KMS-11 (cell line): Measurements from ENCODE around the gene AP2B1.

Experiments used
- H2AFZ ChIP-seq: fragments of 200-600 bp; sonication (generic); 2 replicates; pipeline ENCODE4 v1.6.1; 2016; ENCODE audit warnings: antibody characterized with exemption, mixed run types, low read depth
- H3K27ac ChIP-seq: fragments of 200-600 bp; sonication (generic); 2 replicates; pipeline ENCODE4 v1.6.1; 2016; ENCODE audit warnings: mild to moderate bottlenecking, mixed run types
- H3K27me3 ChIP-seq: fragments of 200-600 bp; sonication (generic); 2 replicates; pipeline ENCODE4 v1.6.1; 2017; ENCODE audit warnings: mild to moderate bottlenecking, low read depth, mixed run types, moderate library complexity; ENCODE audit not compliant: insufficient read depth
- H3K36me3 ChIP-seq: fragments of 200-600 bp; sonication (generic); 2 replicates; pipeline ENCODE4 v1.6.1; 2017; ENCODE audit warnings: mild to moderate bottlenecking, mixed run types; ENCODE audit not compliant: insufficient read depth
- H3K4me1 ChIP-seq: fragments of 200-600 bp; sonication (generic); 2 replicates; pipeline ENCODE4 v1.6.1; 2016; ENCODE audit warnings: mild to moderate bottlenecking, low read depth, mixed run types; ENCODE audit not compliant: poor library complexity, severe bottlenecking
- H3K4me2 ChIP-seq: fragments of 200-600 bp; sonication (generic); 2 replicates; pipeline ENCODE4 v1.7.0; 2016; ENCODE audit warnings: mild to moderate bottlenecking, mixed run types
- H3K4me3 ChIP-seq: fragments of 200-600 bp; sonication (generic); IDR thresholded peaks from 2 replicates; pipeline ENCODE4 v1.6.1; 2017; ENCODE audit warnings: low read depth, low read length, mixed read lengths; ENCODE audit not compliant: insufficient read depth
- H3K79me2 ChIP-seq: fragments of 200-600 bp; sonication (generic); 2 replicates; pipeline ENCODE4 v1.6.1; 2016; ENCODE audit warnings: low read depth, mixed run types; ENCODE audit not compliant: insufficient read depth
- H3K9ac ChIP-seq: fragments of 200-600 bp; sonication (generic); 2 replicates; pipeline ENCODE4 v1.6.1; 2016; ENCODE audit warnings: mild to moderate bottlenecking, mixed run types
- H4K20me1 ChIP-seq: fragments of 200-600 bp; sonication (generic); 2 replicates; pipeline ENCODE4 v1.6.1; 2016; ENCODE audit warnings: mild to moderate bottlenecking, mixed run types; ENCODE audit not compliant: insufficient read depth
- CTCF ChIP-seq: fragments of 200-600 bp; sonication (generic); conservative IDR thresholded peaks from 2 replicates; pipeline ENCODE4 v1.6.1; 2017; ENCODE audit warnings: low read depth, mild to moderate bottlenecking, antibody characterized with exemption, low read length, moderate library complexity, mixed read lengths

AP2B1 gene

GRCh38 chr17:35596530-35597233 is 9.6 kb downstream of the AP2B1 start:
- no peak overlapping the region for H3K9ac ChIP-seq
- peaks cover 12% of the 10 kb centered on the region for H3K79me2 ChIP-seq
- no peak overlapping the region for H3K4me2 ChIP-seq
- H3K4me1 ChIP-seq: no peaks in the 10 kb centered on the region
- H4K20me1 ChIP-seq: no peaks in the 10 kb centered on the region
- 0 out of 2 replicates have a peak, but pooled peaks cover 4% of the 10 kb centered on the region for H3K36me3 ChIP-seq
- no peak overlapping the region for H2AFZ ChIP-seq
- H3K4me3 ChIP-seq: no peak overlapping the region
- TF ChIP-seq CTCF: no peak
- H3K27me3 ChIP-seq: no peaks in the 10 kb centered on the region
- no peak overlapping the region for H3K27ac ChIP-seq

- no peak overlapping the region for H3K27ac ChIP-seq
- no peaks in the 10 kb centered on the region for H3K4me1 ChIP-seq
- H3K79me2 ChIP-seq: peaks cover 5% of the 10 kb centered on the region
- no peak overlapping the region for H3K9ac ChIP-seq
- H3K27me3 ChIP-seq: no peaks in the 10 kb centered on the region
- 0 out of 2 replicates have a peak, but pooled peaks cover 4% of the 10 kb centered on the region for H3K36me3 ChIP-seq
- H4K20me1 ChIP-seq: no peaks in the 10 kb centered on the region
- no peak for TF ChIP-seq CTCF
- no peak overlapping the region for H2AFZ ChIP-seq
- H3K4me2 ChIP-seq: no peak overlapping the region
- no peak overlapping the region for H3K4me3 ChIP-seq
Observed at GRCh38 chr17:35597604-35598003, 10.5 kb downstream of the AP2B1 start.

- no peak for TF ChIP-seq CTCF
- no peaks in the 10 kb centered on the region for H3K36me3 ChIP-seq
- no peaks in the 10 kb centered on the region for H3K79me2 ChIP-seq
Observed at GRCh38 chr17:35603674-35604073, 16.6 kb downstream of the AP2B1 start.

GRCh38 chr17:35605678-35606077 is 18.6 kb downstream of the AP2B1 start:
- H3K9ac ChIP-seq: no peak overlapping the region
- no peak overlapping the region for H3K4me2 ChIP-seq

More at GRCh38 chr17:35603674-35604073, 16.6 kb downstream of the AP2B1 start:
- no peak overlapping the region for H3K4me2 ChIP-seq
- no peaks in the 10 kb centered on the region for H4K20me1 ChIP-seq
- H3K27me3 ChIP-seq: no peaks in the 10 kb centered on the region
- no peak overlapping the region for H3K4me3 ChIP-seq
- H3K4me1 ChIP-seq: no peaks in the 10 kb centered on the region
- no peak overlapping the region for H3K27ac ChIP-seq
- no peak overlapping the region for H2AFZ ChIP-seq
- no peak overlapping the region for H3K9ac ChIP-seq

More at GRCh38 chr17:35605678-35606077, 18.6 kb downstream of the AP2B1 start:
- H4K20me1 ChIP-seq: no peaks in the 10 kb centered on the region
- no peak overlapping the region for H3K4me3 ChIP-seq
- no peak for TF ChIP-seq CTCF
- no peaks in the 10 kb centered on the region for H3K36me3 ChIP-seq
- H3K27ac ChIP-seq: no peak overlapping the region
- no peaks in the 10 kb centered on the region for H3K79me2 ChIP-seq
- H2AFZ ChIP-seq: no peak overlapping the region
- H3K4me1 ChIP-seq: no peaks in the 10 kb centered on the region
- H3K27me3 ChIP-seq: no peaks in the 10 kb centered on the region
